CD4-positive, alpha-beta T cell treated with Interleukin-17A for 1 hour (primary cell): ENCODE data around the gene FBLIM1.

ENCODE experiments used
- DNase-seq: peaks from one replicate; pipeline ENCODE4 v3.0.0-alpha.2; 2020

Gene FBLIM1

GRCh38 chr1:15748690-15749398 lies 9.8 kb upstream of the FBLIM1 start:
- DNase-seq = no peak

DNA sequence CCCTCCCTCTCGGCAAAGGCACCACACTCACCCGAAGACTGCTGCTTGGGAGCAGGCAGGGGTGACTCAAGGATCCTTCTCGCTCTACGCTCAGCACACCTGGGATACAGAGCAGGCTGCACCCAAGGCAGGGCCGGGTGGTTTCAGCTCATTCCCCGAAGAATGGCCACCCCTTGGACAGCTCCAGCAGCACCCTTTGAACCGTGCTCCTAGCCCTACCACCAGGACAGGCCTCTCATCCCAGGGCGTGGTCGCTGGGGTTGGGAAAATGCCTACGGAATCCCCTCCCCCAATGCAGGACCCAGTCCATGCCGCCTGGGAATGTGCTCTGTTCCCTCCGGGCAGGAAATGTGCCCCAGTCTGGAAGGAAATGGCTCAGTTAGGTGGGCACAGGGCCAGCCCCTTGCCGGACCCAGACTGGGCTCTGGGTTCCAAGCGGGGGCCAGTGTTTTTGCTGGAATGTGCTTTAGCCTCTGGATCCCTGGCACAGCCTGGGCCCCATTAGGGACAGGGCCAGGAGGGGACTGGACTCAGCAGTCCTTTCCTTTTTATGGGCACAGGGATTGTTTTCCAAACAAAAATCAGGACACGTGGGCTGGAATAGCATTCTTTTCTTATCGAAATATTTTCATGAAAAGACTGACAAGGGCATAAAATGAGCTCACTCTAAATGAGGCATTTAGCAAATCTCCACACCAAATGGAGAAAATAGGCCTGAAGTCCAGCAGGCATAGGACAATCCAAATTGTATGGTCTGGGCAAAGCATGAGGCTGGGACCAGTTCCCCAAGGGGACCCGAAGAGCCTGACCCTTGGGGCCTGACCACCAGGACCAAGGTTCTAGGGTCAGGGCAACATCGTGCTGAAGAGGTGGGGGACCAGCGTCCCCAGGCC lies 8.9 kb upstream of the FBLIM1 start:
- no peak for DNase-seq

DNA sequence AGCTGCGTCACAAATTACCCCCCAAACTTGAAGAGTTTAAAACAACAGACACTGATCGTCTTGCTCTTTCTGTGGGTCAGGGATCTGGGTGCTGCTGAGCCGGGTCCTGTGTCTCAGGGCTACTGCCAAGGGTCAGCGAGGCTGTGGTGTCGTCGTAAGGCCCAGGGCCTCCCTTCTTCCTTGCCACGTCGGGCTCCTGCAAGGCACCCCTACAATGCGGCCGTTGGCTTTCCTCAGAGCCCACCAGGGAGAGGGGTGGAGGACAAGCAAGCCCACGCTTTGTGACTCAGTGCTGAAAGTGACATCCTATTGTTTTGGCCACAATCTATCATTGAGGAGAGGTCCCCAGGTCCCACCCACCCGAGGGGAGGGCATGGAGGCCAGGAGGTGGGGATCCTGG lies 7.7 kb upstream of the FBLIM1 start:
- no peak for DNase-seq

DNA sequence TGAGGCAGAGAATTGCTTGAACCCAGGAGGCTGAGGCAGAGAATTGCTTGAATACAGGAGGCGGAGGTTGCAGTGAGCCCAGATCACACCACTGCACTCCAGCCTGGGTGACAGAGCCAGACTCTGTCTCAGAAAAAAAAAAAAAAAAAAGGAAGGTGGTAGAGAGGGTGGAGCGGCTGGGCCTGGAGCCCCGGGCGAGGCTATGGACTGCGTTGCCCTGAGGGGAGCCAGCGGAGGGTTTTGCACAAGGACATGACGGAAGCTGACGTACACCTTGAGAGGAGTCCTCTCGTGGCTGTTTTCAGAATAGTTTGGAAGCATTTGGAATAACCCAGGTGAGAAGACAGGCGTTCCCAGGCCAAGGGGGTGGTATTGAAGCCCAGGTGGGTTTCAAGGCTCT lies 6.9 kb upstream of the FBLIM1 start:
- DNase-seq = no peak

- DNase-seq = no peak
Measured at GRCh38 chr1:15753776-15754175, 4.8 kb upstream of the FBLIM1 start.

GRCh38 chr1:15755021-15755645 lies 3.5 kb upstream of the FBLIM1 start:
- DNase-seq = no peak

GRCh38 chr1:15755646-15756040 lies 3.0 kb upstream of the FBLIM1 start:
- no peak for DNase-seq

DNA sequence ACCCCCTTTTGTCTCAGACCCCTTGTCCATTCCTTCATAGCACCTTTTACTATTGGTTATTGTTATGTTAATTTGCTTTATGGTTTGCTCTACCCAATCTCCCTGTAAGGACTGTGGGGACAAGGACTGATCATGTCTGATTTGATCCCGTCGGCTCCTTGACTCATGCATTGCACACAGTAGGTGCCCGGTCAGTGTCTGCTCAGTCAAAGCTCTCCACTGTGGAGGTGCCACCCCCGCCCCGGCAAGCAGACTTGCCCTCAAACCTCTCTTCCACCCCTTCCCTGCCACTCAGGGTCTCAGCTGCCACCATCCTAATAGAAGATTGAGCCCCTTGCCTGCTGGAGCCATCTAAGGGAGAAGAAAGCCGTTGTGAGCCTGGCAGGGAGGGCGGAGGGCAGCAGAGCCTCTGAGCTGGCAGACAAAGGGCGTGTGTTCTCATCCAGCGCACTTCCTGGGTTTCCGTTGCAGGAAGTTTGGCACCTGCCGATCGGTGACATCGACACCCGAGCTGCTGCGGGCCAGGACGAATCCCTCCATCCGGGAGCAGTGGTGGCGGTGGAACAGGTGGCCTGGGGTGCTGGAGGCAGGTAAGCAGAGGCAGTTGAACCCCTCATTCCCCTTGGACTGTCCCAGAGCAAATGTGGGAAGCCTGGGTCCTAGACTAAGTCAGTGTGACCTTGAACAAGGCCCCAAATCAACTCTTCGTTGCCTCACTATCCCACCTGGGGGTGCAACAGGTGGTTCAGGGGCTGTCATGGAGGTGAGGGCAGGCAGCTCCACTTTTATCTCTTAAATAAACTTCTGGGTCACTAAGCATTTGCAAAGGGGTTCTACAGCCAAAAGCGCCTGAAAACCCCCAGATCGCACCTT lies 2.2 kb upstream of the FBLIM1 start:
- DNase-seq = no peak

DNA sequence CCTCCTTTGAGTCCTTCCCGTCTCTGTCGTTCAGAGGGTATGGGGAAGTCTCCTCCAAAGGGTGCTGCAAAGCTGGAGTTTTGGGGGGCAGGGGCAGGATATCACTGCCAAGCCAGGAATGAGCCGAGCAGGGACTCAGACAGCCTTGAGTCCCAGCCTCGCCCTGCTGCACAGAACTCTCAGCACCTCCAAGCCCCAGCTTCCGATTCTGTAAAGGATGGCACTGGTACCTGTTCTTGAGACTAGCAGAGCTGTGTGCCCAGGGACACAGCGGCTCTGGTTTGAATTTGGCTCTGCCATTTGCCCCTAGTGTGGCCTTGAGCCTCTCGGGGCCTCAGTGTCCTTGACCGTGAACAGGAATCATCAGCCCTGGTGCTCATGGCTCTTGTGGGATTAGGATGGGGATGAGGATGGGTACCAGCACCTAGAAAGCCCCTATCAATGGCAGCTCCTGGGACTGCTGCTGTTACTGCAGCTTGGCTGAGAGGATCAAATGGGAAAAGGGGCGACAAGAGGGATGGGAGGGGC lies 1.5 kb upstream of the FBLIM1 start:
- no peak for DNase-seq

DNA sequence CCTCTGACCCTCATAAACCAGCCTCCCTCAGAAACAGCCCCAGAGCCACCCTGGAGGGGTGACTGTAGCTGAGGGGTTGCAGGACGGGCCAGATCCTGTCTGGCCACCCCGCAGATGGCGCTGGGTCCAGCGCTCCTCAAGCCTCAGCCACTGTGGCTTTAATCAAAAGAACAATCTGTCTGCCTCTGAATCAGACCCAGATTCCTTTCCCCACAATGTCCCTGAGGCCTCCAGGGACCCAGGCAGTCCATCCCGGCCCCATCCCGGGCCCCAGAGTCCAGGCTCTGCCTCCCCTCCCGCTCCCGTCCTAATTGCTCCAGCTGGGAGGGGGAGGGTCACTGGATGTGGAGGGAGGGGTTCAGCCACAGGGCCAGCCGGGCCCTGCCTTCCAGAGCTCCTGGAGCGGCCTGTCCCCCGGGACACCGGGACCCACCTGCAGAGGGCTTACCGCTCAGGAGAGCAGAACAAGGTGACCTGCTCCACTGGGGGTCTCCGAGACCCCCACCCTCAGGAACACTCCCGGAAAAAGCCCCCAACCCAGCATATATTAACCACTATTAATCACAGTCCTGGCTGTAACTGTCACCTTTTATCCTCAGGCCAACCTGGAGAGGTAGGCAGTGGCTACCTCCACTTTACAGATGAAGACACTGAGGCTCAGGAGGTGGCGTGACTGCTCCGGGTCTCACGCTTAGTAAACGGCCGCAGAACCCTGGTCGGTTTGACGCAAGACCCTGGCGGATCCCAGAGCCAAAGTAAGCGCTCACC lies 836 bp upstream of the FBLIM1 start:
- no peak for DNase-seq

GRCh38 chr1:15758953-15759661 lies 512 bp downstream of the FBLIM1 start:
- no peak for DNase-seq

DNA sequence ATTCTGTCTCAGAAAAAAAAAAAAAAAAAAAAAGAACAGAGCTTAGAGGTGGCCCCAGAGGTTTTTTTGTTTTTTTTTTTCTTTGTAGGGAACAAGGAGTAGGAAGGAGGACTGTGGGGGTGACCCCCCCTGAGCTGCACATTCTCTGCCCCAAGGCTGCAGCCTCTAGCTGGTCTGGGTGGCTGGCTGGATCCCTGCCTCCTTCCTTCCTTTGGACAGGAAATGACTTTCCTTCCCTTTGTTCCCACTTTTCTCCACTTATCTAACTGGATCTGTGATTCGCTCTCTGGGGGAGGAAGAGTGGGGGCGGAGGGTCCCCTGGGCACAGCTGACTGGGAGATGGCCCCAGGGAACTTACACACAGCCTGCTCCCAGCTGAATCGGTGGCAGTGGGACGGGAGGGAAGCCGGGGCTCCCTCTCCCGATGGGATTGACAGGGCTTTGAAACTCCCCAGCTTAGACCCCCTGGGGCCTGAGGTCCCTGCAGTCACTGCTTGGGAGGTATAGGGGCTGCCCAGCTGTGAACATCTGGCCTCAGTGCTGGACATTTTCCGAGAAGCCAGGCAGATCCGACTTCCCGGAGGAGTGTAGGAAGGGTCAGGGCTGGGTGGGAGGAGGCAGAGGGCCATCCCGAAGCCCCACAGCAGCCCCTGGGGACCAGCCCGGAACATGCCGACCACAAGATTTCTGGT lies 2.1 kb downstream of the FBLIM1 start:
- no peak for DNase-seq

DNA sequence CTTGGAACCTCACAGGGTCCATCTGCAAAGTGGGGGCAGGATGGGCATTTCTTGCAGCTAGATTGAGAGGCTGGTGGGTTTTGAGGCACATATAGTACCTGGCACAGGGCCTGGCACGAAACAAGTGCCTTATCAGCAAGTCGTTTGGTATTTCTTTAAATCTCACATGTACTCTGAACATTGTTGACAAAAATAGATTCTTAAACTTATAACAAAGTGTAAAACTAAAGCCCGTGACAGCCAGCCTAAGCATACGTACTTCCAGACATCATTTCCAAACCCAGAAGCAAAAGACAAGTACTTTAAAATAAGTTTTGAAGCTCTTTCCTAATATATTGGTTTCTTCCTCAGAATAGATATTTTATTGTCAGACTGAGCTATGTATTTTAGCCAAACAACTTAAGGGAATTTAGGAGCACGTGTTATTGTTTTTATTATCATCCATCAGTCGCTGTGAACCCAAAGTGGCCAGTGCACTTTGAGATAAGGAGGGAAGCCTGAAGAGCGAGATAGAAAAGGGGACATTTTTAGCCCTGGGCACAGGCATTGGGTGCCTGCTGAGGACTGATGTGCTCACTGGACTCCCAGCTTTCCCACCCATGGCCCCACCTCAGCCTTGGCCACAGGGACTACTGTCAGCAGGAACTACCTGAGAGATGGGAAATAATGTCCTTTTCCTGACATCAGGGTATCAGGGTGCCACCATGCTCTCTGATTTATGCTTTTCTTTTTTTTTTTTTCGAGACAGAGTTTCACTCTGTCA lies 3.0 kb downstream of the FBLIM1 start:
- DNase-seq = no peak

- DNase-seq = no peak
Measured at GRCh38 chr1:15762546-15762945, 4.0 kb downstream of the FBLIM1 start.

- no peak for DNase-seq
Measured at GRCh38 chr1:15764269-15764764, 5.7 kb downstream of the FBLIM1 start.

DNA sequence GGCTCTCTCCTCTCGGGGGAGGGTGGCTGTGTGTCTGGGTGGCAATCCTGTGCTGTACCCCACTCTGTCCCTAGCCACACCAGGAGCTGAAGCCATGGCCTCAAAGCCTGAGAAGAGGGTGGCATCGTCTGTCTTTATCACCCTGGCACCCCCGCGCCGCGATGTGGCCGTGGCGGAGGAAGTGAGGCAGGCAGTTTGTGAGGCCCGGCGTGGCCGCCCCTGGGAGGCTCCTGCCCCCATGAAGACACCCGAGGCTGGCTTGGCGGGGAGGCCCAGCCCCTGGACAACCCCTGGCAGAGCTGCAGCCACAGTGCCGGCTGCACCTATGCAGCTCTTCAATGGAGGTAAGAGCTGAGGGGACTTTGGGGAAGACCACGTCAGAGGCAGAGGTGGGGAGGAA lies 6.3 kb downstream of the FBLIM1 start:
- no peak for DNase-seq

DNA sequence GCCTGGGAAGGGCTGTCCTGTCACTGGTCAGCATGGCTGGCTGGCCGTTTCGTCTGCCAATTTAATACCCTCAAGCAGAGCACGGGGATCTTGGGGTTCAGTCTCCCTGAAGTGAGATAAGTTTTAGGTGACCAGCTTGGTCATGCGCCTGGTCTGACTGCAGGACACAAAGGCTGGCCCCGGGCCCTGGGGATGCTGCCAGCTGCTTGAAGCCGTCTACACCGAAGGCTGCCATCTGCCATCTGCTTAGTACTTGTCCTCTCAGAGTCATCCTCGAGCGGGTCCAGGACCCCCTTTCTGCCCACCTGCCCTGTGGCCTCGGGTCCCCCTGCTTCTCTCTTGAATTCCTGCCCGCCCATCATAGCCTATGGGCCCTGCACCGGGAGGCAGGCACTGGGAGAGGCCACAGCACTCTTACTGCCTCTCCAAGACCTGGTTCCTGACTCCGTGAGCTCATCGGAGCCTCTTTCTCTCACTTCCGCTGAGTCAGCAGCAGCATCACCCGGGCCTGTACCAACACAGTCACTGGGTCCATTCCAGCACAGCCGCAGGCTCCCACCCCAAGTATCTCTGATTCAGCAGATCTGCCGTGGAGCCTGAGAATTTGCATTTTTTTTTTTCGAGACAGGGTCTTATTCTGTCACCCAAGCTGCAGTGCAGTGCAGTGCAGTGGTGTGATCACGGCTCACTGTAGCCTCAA lies 7.0 kb downstream of the FBLIM1 start:
- DNase-seq = no peak

GRCh38 chr1:15767941-15768340 lies 9.3 kb downstream of the FBLIM1 start:
- DNase-seq = no peak

DNA sequence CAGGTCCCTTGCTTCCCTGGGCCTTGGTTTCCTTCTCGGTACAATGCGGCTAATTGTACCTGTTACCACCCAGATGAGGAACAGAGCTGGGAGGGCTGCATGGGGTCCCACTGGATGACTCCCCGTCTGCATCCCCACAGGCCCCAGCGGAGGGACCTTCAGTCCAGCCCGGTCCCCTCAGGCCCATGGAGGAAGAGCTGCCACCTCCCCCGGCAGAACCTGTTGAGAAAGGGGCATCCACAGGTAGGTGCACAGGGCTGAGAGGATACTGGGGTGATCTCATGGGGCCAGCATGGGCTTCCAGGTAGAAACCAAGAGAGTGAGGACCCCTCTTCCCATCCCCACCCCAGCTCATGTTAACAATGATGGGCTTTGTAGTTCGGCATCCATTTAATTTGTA lies 9.8 kb downstream of the FBLIM1 start:
- DNase-seq = no peak
